Renal cortex interstitium (tissue), 11 donors: Measurements from ENCODE around the gene TMEM164. TPM values are rescaled to one million over a fixed set of nuclear protein-coding genes. Genes with fewer than 3 reads are reported as not detected.

Source experiments
- DNase-seq, 11 donors: peaks; one replicate each; pipeline ENCODE4 v3.0.0-alpha.2; 2013; ENCODE audit warnings: low read depth in 9 of 11, low spot score in 4 of 11; ENCODE audit errors: extremely low read depth in 1 of 11
- polyA plus RNA-seq, 3 donors: library from polyadenylated mRNA; unstranded; fragments of 120-200 nt; gene quantifications; one replicate each; pipeline ENCODE4 v1.2.1, GENCODE V29; 2013; ENCODE audit not compliant: insufficient read length in 3 of 3

The TMEM164 gene
- polyA plus RNA-seq, 3 donors = 36.6 to 40.8 (median 37.1) TPM

DNA sequence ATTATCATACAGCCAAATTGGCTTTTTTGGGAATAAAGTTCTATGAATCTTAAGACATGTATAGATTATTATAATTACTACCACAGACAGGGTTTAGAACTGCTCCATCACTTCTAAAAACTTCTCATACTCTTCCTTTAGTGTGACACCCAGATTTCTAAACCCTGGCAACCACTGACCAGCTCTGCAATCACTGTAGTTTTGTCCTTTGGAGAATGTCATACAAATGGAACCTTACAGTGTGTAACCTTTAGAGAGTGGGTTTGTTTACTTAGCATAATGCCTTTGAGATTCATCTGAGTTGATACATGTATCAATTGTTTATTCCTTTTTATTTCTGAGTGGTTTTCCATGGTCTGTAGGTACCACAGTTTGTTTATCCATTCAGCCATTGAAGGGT lies 95.0 kb downstream of the TMEM164 start:
- no peak for DNase-seq

DNA sequence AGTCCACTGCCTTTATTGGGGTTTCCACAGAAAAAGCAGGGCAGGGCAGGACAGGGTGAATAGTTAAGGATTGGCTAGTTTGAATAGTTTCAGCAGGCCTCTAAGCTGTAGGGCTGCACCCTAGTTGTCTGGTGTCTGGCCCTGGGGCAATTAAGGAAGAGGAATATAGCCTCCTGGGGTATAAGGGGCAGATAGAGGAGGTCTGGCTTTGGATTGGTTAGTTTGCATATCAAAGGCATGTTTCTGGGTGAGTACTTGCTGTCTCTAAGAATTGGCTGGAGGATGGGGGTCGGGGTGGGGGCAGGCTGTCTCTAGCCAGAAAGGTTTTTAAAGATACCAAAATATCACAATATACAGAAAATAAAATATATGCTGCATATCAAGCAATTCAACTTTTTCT lies 100.4 kb downstream of the TMEM164 start:
- DNase-seq = no peak

GRCh38 chrX:110104078-110104477 lies 101.2 kb downstream of the TMEM164 start:
- DNase-seq = no peak

- DNase-seq = no peak
Observed at GRCh38 chrX:110108381-110108821, 105.5 kb downstream of the TMEM164 start.

DNA sequence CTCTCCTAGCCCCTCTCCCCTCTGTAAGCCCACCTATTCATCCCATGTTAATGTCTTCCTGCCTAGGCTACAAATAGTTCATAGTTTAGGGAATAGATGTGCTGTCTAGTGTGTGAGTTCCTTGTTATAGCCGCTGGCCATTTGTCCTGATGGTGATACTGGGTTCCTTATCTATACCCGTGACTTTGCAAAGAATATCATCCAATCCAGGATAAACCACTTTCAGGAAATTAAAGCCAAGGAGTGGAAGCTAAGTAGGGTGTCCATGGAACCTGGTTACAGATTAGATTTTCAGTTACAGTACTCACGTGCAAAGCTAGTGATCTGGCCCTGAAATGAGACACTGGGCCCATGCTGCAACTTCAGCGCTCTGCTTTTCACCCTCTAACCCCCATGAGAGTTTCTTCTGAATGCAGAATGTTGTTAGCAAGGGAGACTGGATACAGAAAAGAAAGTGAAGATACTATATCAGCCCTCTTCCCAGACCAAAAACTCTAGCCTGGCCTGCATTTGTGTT lies 111.4 kb downstream of the TMEM164 start:
- no peak for DNase-seq

DNA sequence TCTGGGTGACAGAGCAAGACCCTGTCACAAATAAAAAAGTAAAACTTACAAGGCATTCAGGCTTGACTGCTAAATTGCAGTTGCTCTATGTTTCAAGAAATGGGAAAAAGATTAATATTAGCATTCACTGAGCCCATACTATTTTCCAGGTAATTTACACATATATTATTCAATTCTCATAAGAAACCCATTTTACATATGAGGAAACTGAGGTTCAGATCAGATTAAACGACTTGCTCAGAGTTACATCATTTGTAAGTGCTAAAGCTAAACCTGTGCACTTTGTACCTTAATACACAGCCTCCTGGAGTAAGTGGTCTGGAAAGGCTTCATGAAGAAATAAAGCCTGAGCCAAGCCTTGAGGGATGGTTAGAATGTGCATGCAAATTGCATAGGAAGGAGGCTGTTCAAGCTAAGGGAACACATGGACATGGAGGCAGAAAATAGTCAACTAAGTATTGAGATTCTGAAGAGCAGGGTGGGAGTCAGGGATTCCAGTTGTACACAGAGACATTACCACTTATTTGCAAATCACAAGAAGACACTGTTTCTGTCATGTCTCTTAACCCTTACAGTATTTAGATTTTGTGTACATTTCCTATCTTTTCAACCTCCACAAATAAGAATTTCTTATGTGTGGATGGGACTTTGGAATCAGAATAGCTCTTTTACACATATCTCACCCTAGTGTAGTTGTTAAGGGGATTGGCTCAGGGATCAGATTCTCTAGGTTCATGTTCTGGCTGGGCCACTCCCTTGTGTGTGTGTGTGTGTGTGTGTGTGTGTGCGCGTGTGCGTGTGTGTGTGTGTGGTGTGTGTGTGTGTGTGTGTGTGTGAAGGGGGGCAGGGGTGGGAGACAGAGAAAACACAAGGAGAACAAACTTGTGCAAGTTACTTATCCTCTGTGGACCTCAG lies 113.4 kb downstream of the TMEM164 start:
- no peak for DNase-seq

- no peak for DNase-seq
Observed at GRCh38 chrX:110118530-110118929, 115.6 kb downstream of the TMEM164 start.

GRCh38 chrX:110119480-110119879 lies 116.6 kb downstream of the TMEM164 start:
- no peak for DNase-seq

GRCh38 chrX:110120025-110120424 lies 117.1 kb downstream of the TMEM164 start:
- no peak for DNase-seq

- DNase-seq = no peak
Observed at GRCh38 chrX:110123331-110123782, 120.4 kb downstream of the TMEM164 start.

DNA sequence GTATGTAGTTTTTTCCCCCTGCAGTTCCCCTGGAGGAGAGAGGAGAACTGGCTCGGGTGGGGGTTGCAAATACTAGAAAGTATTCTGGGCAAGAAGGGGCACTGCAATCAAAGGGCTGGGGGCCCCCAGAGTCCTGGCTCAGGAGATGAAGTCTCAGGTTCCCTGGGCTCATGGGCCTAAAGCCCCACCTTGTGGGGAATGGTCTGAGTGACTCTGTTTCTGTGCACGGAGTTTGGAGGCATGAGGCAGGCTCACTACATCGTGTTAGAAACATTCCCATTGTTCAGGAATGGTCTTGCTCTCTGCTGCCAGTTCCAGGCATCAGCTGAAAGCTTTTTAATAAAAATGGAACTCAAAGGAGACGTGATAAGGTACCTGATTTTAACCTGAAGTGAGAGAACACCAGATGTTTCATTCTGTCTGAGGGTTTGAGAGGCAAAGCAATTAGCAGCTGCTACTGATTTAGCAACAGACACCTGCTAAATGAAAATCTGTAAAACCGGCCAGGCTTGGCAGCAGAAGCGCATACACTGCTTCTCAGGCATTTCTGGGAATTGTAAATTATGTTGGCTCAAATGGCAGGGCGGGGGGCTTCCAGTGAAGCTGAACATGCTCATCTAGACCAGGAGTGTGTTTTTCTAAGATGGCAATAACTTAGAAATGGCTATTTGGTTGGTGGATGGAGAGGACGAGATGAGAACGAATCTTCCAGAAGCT lies 122.7 kb downstream of the TMEM164 start:
- DNase-seq = no peak

GRCh38 chrX:110131031-110131430 lies 128.1 kb downstream of the TMEM164 start:
- no peak for DNase-seq

GRCh38 chrX:110132450-110133114 lies 129.7 kb downstream of the TMEM164 start:
- no peak for DNase-seq

GRCh38 chrX:110133735-110134370 lies 130.9 kb downstream of the TMEM164 start:
- DNase-seq = no peak

- no peak for DNase-seq
Observed at GRCh38 chrX:110135618-110136017, 132.7 kb downstream of the TMEM164 start.

- DNase-seq = no peak
Observed at GRCh38 chrX:110136136-110136535, 133.2 kb downstream of the TMEM164 start.

DNA sequence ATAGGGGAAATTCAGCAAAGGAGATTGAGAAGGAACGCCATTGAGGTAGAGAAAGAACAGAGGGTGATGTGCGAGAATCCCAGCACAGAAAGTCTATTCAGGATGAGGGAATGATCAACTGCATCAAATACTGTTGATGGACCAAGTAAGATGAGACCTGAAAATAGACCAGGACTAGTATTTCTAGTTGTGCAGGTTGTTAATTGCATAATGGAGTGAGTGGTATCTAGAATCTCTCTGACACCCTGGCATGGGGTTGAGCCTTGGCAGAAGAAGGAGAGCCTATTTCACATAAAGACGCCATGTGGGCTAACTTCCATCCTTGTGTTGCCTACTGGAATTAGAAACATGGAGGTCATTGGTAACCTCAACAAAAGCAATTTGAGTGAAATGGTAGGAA lies 135.6 kb downstream of the TMEM164 start:
- no peak for DNase-seq

DNA sequence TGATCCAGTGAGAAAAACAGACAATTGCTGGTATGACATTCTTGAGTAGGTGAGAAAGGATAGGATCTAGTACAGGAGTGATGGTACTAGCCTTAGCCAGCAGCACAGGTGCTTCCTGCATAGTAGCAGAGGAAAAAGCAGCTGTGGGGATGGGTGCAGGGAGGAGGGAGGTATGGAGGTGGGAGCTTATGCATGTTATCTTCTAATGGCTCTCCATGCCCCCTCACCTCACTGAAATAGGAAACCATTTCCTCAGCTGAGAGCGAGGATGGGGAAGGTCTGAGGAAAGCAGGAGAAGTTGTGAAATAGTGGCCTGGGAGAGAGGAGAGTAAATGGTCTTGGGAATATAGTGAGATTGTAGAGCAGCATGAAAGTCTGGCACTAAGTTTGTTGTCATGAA lies 136.3 kb downstream of the TMEM164 start:
- DNase-seq = no peak

DNA sequence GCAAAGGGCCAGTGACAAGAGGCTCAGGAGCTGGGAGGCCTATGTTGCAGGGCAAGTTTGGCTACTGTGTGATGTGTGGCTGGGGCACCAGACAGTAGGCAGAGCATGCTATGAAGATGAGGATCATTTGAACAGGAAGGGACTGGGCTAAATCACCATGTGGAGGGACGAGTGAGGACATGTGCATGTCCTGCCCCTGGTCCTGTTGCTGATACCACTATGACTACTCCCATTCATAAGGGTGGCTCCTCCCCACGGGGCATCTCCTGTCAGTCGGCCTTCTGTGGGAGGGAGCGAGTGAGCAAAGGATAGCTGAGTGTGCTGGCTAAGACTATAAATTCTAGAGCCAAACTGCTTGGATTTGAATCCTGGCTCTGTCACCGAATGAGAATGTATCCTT lies 139.2 kb downstream of the TMEM164 start:
- no peak for DNase-seq
